HepG2 (cell line): Measurements from ENCODE around the gene COA1. TPM values are rescaled to one million over a fixed set of nuclear protein-coding genes. Genes with fewer than 3 reads are reported as not detected.
A peak's percentile ranks its signal among the peaks of the same experiment; 100 is the strongest.

Experiments used
- FOSL2 ChIP-seq: sonication (generic); formaldehyde crosslinking; IDR thresholded peaks from 2 replicates; pipeline ENCODE4 v1.4.0; 2020; ENCODE audit warnings: missing genetic modification reagents
- GLI4 ChIP-seq: sonication (generic); formaldehyde crosslinking; IDR thresholded peaks from 2 replicates; pipeline ENCODE4 v1.5.1; 2020; ENCODE audit warnings: missing genetic modification reagents, mild to moderate bottlenecking, moderate library complexity, borderline replicate concordance
- HOMEZ ChIP-seq: IDR thresholded peaks from 2 replicates; pipeline ENCODE4 v1.6.1; 2016; ENCODE audit warnings: low read depth
- MIER2 ChIP-seq: IDR thresholded peaks from 2 replicates; pipeline ENCODE4 v1.6.1; 2016; ENCODE audit warnings: missing biosample characterization, missing genetic modification reagents
- MLLT10 ChIP-seq: sonication (generic); formaldehyde crosslinking; IDR thresholded peaks from 2 replicates; pipeline ENCODE4 v1.4.0; 2020; ENCODE audit warnings: missing genetic modification reagents
- PHF8 ChIP-seq: sonication (generic); formaldehyde crosslinking; IDR thresholded peaks from 2 replicates; pipeline ENCODE4 v1.5.0; 2020; ENCODE audit warnings: missing genetic modification reagents
- RXRA ChIP-seq: sonication (generic); formaldehyde crosslinking; IDR thresholded peaks from 2 replicates; pipeline ENCODE4 v1.5.1; 2020; ENCODE audit warnings: missing genetic modification reagents
- SIN3B ChIP-seq: fragments of 150-350 bp; IDR thresholded peaks from 2 replicates; pipeline ENCODE4 v1.6.1; 2014; ENCODE audit warnings: low read length
- ZNF318 ChIP-seq: sonication (generic); formaldehyde crosslinking; IDR thresholded peaks from 2 replicates; pipeline ENCODE4 v1.4.0; 2020; ENCODE audit warnings: mild to moderate bottlenecking, missing genetic modification reagents
- ZNF75D ChIP-seq: sonication (generic); formaldehyde crosslinking; IDR thresholded peaks from 2 replicates; pipeline ENCODE4 v1.8.1; 2023; ENCODE audit warnings: missing genetic modification reagents, mild to moderate bottlenecking, borderline replicate concordance
- polyA plus RNA-seq, 8 experiments: library from polyadenylated mRNA; depleted of rRNA in 3 of 8; stranded (reverse) in 7 of 8; unstranded in 1 of 8; fragments of >200 nt; fragmentation: Illumina TruSeq in 4 of 8; extraction: Trizol in 4 of 8; gene quantifications; 2 replicates each; pipeline versions ENCODE4 v1.2.1 to v1.2.3, GENCODE V29; 2011 to 2016; ENCODE audit warnings: low read depth in 4 of 8, missing spikeins in 1 of 8, mixed read lengths in 1 of 8; ENCODE audit not compliant: insufficient read depth in 1 of 8
- total RNA-seq, 5 experiments: library from RNA; depleted of rRNA; stranded (reverse); fragments of >200 nt; fragmentation: Illumina TruSeq; extraction: Trizol; gene quantifications; 2 replicates each; pipeline ENCODE4 v1.2.3, GENCODE V29; 2016; ENCODE audit warnings: low read depth in 1 of 5
- TF ChIP-seq, protein P1 (sequence below): sonication (generic); formaldehyde crosslinking; IDR thresholded peaks from 2 replicates; pipeline ENCODE4 v1.4.0; 2020; ENCODE audit warnings: missing genetic modification reagents, borderline replicate concordance
- TF ChIP-seq, protein P2 (sequence below): sonication (generic); formaldehyde crosslinking; IDR thresholded peaks from 2 replicates; pipeline ENCODE4 v1.4.0; 2020; ENCODE audit warnings: mild to moderate bottlenecking, missing genetic modification reagents

The COA1 gene
- total and polyA plus RNA-seq, 2 of the 13 experiments (the other 11 are each of a cell fraction or from before 2014, with no cell fraction given) = 33.2 to 65.7 TPM

DNA sequence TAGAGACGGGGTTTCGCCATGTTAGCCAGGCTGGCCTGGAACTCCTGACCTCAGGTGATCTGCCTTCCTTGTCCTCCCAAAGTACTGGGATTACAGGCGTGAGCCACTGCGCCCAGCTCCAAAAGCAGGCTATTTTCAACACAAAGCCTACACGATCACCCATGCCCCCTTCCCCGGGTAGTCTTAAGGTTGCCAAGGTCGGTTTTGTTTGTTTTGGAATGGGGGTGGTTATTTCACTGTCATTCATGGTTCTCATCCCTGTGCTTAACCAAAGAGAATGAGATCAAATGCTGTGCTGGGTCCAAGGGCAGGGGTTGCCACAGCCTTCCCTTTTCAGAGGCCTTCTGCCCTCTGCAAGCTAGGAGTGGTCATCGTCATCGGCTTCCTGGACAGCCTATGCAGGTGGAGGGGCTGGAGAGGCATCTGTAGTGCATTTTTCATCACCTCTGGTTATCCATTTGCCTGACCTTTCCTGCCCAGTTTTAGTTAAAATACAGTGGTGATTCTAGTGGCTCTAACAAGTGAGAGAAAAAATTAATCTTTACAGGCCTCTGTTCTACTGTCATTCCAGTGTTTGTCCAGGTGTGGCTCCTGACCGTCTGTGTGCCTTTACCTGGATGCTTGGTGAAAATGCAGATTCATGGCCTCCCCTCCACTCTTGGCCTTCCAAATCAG is 40.6 kb upstream of the COA1 start (continued):
- TF ChIP-seq ZNF318 (CRISPR knock-in tag) (peak; percentile 75; the same call in 1 of the 2 replicates), PHF8 (CRISPR knock-in tag) (no peak; the same call in 1 of the 2 replicates), MIER2 (0 out of 2 replicates have a peak, but pooled peaks have one; percentile 42), RXRA (CRISPR knock-in tag) (peak; percentile 89), ZNF75D (CRISPR knock-in tag) (no peak), FOSL2 (CRISPR knock-in tag) (peak; percentile 81), GLI4 (CRISPR knock-in tag) (0 out of 2 replicates have a peak, but pooled peaks have one; percentile 61), HOMEZ (CRISPR knock-in tag) (peak; percentile 87), SIN3B (no peak), MLLT10 (no peak)
- TF ChIP-seq, protein P1, sequence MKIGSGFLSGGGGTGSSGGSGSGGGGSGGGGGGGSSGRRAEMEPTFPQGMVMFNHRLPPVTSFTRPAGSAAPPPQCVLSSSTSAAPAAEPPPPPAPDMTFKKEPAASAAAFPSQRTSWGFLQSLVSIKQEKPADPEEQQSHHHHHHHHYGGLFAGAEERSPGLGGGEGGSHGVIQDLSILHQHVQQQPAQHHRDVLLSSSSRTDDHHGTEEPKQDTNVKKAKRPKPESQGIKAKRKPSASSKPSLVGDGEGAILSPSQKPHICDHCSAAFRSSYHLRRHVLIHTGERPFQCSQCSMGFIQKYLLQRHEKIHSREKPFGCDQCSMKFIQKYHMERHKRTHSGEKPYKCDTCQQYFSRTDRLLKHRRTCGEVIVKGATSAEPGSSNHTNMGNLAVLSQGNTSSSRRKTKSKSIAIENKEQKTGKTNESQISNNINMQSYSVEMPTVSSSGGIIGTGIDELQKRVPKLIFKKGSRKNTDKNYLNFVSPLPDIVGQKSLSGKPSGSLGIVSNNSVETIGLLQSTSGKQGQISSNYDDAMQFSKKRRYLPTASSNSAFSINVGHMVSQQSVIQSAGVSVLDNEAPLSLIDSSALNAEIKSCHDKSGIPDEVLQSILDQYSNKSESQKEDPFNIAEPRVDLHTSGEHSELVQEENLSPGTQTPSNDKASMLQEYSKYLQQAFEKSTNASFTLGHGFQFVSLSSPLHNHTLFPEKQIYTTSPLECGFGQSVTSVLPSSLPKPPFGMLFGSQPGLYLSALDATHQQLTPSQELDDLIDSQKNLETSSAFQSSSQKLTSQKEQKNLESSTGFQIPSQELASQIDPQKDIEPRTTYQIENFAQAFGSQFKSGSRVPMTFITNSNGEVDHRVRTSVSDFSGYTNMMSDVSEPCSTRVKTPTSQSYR (CRISPR knock-in tag) = peak; percentile 94
- TF ChIP-seq, protein P2, sequence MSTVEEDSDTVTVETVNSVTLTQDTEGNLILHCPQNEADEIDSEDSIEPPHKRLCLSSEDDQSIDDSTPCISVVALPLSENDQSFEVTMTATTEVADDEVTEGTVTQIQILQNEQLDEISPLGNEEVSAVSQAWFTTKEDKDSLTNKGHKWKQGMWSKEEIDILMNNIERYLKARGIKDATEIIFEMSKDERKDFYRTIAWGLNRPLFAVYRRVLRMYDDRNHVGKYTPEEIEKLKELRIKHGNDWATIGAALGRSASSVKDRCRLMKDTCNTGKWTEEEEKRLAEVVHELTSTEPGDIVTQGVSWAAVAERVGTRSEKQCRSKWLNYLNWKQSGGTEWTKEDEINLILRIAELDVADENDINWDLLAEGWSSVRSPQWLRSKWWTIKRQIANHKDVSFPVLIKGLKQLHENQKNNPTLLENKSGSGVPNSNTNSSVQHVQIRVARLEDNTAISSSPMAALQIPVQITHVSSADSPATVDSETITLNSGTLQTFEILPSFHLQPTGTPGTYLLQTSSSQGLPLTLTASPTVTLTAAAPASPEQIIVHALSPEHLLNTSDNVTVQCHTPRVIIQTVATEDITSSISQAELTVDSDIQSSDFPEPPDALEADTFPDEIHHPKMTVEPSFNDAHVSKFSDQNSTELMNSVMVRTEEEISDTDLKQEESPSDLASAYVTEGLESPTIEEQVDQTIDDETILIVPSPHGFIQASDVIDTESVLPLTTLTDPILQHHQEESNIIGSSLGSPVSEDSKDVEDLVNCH (CRISPR knock-in tag) = no peak
